ENCODE measurements around the gene PNMA1.
"Not testable (repeated sequence)": the region's sequence is repeated elsewhere in the genome, so short reads cannot be mapped to it uniquely, and the experiment has no call there.

Gene PNMA1

DNA sequence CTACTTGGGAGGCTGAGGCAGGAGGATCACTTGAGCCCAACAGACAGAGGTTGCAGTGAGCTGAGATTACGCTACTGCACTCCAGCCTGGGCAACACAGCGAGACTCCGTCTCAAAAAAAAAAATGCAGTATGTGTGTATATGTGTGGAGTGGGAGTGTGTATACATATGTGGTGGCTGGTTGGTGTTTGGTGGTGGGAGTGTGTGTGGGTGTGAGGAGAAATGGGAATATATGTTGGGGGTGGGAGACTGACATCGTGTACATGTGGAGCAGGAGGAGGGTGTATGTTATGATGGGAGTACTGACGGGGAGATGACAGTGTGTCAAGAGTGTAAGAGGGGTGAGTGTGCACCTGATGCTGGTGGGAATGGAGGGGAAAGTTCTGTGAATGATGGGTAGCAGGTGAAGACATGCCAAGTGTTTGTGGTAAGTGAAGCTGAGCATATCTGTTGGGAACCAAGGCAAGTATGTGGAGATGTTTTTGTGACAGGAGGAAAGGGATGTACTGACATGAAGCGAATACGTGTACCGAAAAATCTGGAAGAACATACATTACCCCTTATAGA lies 4.2 kb downstream of the PNMA1 start:
- Histone ChIP-seq H3K27me3 (peaks cover 5% of the 10 kb centered on the region; the same call in 1 of the 2 replicates), H3K4me3 (no peak overlapping the region), H3K36me3 (no peaks in the 10 kb centered on the region), H3K4me2 (no peak overlapping the region), H3K9ac (no peak overlapping the region), H3K9me3 (no peaks in the 10 kb centered on the region), H3K4me1 (peaks cover 27% of the 10 kb centered on the region), H3K27ac (no peak overlapping the region), H4K20me1 (peaks cover 6% of the 10 kb centered on the region)
- no peak for TF ChIP-seq Cebpa-rat (IDR thresholded peaks at IDR 0.05)

DNA sequence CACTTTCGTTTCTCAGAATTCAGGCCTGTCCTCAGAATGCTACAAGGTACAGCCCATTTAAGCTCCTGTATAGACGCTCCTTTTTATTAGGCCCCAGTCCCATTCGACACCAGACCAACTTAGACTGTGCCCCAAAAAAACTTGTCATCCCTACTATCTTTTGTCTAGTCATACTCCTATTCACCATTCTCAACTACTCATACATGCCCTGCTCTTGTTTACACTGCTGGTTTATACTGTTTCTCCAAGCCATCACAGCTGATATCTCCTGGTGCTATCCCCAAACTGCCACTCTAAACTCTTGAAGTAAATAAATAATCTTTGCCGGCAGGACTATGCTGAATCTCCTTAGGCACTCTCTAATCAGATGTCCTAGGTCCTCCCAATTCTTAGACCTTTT lies 6.1 kb downstream of the PNMA1 start:
- not testable (repeated sequence) for H3K27ac ChIP-seq, H3K9me3 ChIP-seq, H3K27me3 ChIP-seq, H3K9ac ChIP-seq, H3K36me3 ChIP-seq, H4K20me1 ChIP-seq, H3K4me3 ChIP-seq, H3K4me2 ChIP-seq
- peaks cover 15% of the 10 kb centered on the region for H3K4me1 ChIP-seq

DNA sequence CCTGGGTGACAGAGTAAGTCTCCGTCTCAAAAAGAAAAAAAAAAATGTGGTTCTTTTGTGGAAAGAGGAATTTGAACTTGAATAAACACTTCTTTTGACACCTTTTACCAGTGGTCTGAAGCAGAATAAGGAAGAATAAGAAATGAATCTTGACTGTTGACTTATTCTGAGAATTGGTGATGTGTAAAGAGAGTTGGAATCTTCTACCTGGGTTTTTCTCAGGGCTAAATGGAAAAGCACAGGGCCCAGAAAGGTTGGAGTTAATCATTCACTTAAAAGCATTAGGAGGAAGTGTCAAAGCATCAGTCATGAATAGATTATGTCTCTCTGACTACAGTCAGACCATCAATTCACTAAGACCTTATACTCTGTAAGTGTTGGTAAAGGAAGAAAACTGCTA lies 13.9 kb downstream of the PNMA1 start:
- Histone ChIP-seq H4K20me1 (no peaks in the 10 kb centered on the region), H3K9me3 (no peaks in the 10 kb centered on the region), H3K36me3 (0 out of 2 replicates have a peak, but pooled peaks cover 4% of the 10 kb centered on the region), H3K4me1 (no peaks in the 10 kb centered on the region), H3K4me2 (no peak overlapping the region), H3K27me3 (no peaks in the 10 kb centered on the region), H3K4me3 (no peak overlapping the region), H3K9ac (no peak overlapping the region), H3K27ac (no peak overlapping the region)
- no peak for TF ChIP-seq Cebpa-rat (IDR thresholded peaks at IDR 0.05)

DNA sequence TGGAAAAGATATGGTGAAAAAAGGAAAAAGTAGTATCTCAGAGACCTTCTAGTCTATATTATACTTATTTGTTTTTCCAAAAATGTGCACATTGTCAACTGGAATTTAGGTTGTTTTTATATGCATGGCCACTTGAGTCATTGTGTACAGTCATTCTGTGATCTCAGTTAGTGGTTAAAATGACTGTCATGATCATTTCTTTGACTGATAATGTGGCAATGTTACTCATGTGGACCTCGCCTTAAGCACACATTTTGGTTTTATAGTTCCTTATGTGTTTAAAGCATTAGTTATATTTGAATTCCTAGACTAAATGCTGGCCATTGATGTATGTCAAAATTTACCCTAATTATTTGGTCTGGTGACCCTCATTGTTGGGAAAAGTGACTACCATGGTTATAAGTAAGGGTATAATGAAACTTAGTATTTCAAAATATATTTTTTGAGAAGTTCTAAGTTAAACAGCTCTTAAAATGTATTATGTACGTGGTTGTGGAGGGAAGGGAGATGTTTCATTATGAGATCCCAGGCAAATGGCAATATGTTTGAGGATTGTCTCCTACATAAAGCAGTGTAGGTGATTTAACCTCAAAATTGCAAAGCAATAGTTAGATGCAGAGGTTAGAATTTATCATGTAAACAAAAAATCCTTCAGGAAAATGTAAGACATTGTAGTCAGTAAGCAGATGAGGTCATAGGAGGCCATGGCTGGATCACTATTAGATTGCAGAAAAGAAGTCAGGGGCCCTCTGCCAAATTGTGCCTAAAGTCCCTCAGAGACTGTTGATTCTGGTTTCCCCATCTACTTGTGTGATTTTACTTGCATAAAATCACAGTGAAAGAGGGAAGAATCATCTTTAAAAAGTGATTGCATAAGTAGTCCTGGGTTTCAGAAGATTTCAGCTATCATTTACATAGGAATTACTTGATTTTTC lies 17.5 kb downstream of the PNMA1 start:
- Histone ChIP-seq H3K9ac (no peak overlapping the region), H3K9me3 (no peaks in the 10 kb centered on the region), H3K4me2 (no peak overlapping the region), H3K36me3 (0 out of 2 replicates have a peak, but pooled peaks cover 5% of the 10 kb centered on the region), H3K4me3 (no peak overlapping the region), H4K20me1 (no peaks in the 10 kb centered on the region), H3K27me3 (no peaks in the 10 kb centered on the region), H3K27ac (no peak overlapping the region), H3K4me1 (no peaks in the 10 kb centered on the region)
- no peak for TF ChIP-seq Cebpa-rat (IDR thresholded peaks at IDR 0.05)

DNA sequence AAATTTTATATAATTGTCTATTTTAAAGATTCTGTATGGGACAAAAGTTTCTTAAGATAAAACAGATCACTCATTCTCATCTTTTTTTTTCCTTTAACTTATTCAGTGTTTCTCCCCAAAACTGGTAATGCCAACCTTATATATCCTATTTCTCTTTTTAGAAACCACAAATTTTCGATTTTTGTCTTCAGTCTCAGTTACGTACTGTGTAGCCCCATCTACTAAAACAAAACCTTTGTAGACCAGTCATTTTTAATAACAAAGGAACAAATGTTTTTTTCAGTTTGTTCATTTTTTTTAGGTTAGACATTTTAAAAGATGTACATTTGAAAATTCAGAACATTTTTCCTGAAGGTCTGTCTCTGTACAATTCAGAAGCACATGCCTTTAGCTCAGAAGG lies 18.2 kb downstream of the PNMA1 start:
- Histone ChIP-seq H3K9me3 (no peaks in the 10 kb centered on the region), H3K27ac (no peak overlapping the region), H3K36me3 (0 out of 2 replicates have a peak, but pooled peaks cover 5% of the 10 kb centered on the region), H3K4me2 (no peak overlapping the region), H3K4me1 (no peaks in the 10 kb centered on the region), H4K20me1 (no peaks in the 10 kb centered on the region), H3K4me3 (no peak overlapping the region), H3K27me3 (no peaks in the 10 kb centered on the region), H3K9ac (no peak overlapping the region)
- TF ChIP-seq Cebpa-rat (IDR thresholded peaks at IDR 0.05) = no peak

DNA sequence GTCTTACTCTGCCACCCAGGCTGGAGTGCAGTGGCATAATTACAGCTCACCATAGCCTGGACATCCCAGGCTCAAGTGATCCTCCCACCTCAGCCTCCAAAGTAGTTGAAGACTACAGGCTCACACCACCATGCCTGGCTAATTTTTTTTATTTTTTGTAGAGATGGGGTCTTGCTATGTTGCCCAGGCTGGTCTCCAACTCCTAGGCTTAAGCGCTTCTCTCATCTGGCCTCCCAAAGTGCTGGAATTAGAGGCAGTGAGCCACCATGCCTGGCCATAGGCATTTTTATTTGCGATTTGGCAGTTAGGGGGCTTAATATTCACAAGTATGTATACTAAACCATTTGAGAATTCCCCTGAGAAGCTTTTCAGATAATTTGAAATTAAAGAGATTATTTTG lies 19.1 kb downstream of the PNMA1 start:
- Histone ChIP-seq H3K4me2 (no peak overlapping the region), H3K9me3 (no peaks in the 10 kb centered on the region), H3K4me1 (no peaks in the 10 kb centered on the region), H3K4me3 (no peak overlapping the region), H3K27ac (no peak overlapping the region), H3K9ac (no peak overlapping the region), H3K27me3 (no peaks in the 10 kb centered on the region), H4K20me1 (no peaks in the 10 kb centered on the region), H3K36me3 (0 out of 2 replicates have a peak, but pooled peaks cover 5% of the 10 kb centered on the region)
- no peak for TF ChIP-seq Cebpa-rat (IDR thresholded peaks at IDR 0.05)

DNA sequence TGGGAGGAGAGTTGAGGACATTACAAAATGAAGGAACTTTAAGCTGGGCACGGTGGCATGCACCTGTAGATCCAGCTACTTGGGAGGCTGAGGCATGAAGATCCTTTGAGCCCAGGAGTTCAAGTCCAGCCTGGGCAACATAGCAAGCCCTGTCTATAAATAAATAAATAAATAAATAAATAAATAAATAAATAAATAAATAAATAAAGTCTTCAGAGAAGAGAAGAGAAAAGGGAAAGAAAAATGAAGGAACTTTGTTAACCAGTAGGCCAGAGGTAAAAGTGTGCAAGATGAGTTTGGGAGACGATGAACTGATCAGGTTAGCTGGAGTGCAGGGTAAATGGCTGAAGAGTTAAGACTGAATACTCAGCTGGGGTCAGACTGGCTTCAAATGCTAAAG lies 20.1 kb downstream of the PNMA1 start:
- TF ChIP-seq Cebpa-rat (IDR thresholded peaks at IDR 0.05) = no peak
- Histone ChIP-seq H3K27ac (no peak overlapping the region), H3K9me3 (no peaks in the 10 kb centered on the region), H3K36me3 (0 out of 2 replicates have a peak, but pooled peaks cover 5% of the 10 kb centered on the region), H3K4me3 (no peak overlapping the region), H3K4me1 (no peaks in the 10 kb centered on the region), H3K4me2 (no peak overlapping the region), H4K20me1 (no peaks in the 10 kb centered on the region), H3K27me3 (no peaks in the 10 kb centered on the region), H3K9ac (no peak overlapping the region)

DNA sequence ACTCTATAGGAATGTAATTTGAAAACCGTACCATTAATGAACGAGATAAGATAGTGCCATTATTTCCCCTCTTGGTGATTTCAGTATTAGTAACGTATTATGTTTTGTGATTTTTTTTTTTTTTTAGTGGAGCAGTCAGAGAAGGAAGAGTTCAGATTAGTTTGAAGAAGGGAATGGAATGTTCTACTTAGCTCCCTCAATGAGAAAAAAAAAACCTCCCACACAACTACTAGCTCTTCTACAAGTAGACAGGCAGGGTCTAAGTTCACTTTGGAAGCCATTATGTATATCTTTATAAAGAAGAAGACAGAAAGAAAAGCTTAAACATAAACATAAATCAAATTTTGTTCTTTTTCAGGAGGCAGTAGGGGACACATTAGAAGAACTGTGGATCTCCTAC lies 27.3 kb downstream of the PNMA1 start:
- Histone ChIP-seq H3K36me3 (peaks cover 5% of the 10 kb centered on the region; the same call in 1 of the 2 replicates), H3K9ac (no peak overlapping the region), H3K4me2 (no peak overlapping the region), H3K9me3 (no peaks in the 10 kb centered on the region), H3K4me3 (no peak overlapping the region), H4K20me1 (no peaks in the 10 kb centered on the region), H3K27me3 (no peaks in the 10 kb centered on the region), H3K4me1 (no peaks in the 10 kb centered on the region), H3K27ac (no peak overlapping the region)
- TF ChIP-seq Cebpa-rat (IDR thresholded peaks at IDR 0.05) = no peak

DNA sequence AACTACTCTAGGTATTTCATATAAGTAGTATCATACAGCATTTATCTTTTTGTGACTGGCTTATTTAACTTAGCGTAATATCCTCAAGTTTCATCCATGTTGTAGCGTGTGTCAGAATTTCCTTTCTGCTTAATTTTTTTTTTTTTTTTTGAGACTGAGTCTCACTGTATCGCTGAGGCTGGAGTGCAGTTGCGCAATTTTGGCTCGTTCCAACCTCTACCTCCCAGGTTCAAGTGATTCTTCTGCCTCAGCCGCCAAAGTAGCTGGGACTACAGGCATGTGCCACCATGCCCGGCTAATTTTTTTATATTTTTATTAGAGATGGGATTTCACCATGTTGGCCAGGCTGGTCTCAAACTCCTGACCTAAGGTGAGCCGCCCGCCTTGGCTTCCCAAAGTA lies 28.9 kb downstream of the PNMA1 start:
- Histone ChIP-seq H3K9ac (no peak overlapping the region), H3K9me3 (no peaks in the 10 kb centered on the region), H3K27ac (no peak overlapping the region), H3K4me2 (no peak overlapping the region), H3K4me1 (no peaks in the 10 kb centered on the region), H4K20me1 (no peaks in the 10 kb centered on the region), H3K36me3 (peaks cover 5% of the 10 kb centered on the region; the same call in 1 of the 2 replicates), H3K27me3 (no peaks in the 10 kb centered on the region), H3K4me3 (no peak overlapping the region)
- TF ChIP-seq Cebpa-rat (IDR thresholded peaks at IDR 0.05) = peak; percentile 74

DNA sequence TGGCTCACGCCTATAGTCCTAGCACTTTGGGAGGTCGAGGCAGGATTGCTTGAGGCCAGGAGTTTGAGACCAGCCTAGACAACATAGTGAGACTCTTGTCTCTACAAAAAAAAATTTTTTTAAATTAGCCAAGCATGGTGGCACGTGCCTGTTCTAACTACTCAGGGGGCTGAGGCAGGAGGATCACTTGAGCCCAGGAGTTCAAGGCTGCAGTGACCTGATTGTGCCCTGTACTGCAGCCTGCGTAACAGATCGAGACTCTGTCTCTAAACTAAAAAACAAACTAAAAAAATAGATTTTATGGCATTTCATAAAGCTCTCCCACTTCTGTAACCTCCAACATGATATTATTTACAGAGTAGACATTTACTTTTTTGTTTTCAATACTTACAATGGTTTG lies 29.6 kb downstream of the PNMA1 start:
- Histone ChIP-seq H3K4me2 (no peak overlapping the region), H3K9ac (no peak overlapping the region), H3K4me3 (no peak overlapping the region), H3K27me3 (no peaks in the 10 kb centered on the region), H3K4me1 (no peaks in the 10 kb centered on the region), H4K20me1 (no peaks in the 10 kb centered on the region), H3K9me3 (no peaks in the 10 kb centered on the region), H3K36me3 (peaks cover 5% of the 10 kb centered on the region; the same call in 1 of the 2 replicates), H3K27ac (no peak overlapping the region)
- TF ChIP-seq Cebpa-rat (IDR thresholded peaks at IDR 0.05) = no peak

All from BLaER1 (cell line).